ENCODE results near the gene ROR1.

The ROR1 gene

GRCh38 chr1:64038965-64039364 is 265.1 kb downstream of the ROR1 start:
- DNase-seq, result no peak

GRCh38 chr1:64039390-64039926 is 265.6 kb downstream of the ROR1 start:
- DNase-seq, result no peak

GRCh38 chr1:64041371-64042131 is 267.7 kb downstream of the ROR1 start:
- DNase-seq, result no peak

GRCh38 chr1:64042331-64043100 is 268.7 kb downstream of the ROR1 start:
- no peak for DNase-seq

- no peak for DNase-seq
Measured at GRCh38 chr1:64043288-64043687, 269.5 kb downstream of the ROR1 start.

- no peak for DNase-seq
Measured at GRCh38 chr1:64043976-64044375, 270.2 kb downstream of the ROR1 start.

- DNase-seq, result no peak
Measured at GRCh38 chr1:64046243-64046642, 272.4 kb downstream of the ROR1 start.

- DNase-seq, result no peak
Measured at GRCh38 chr1:64046891-64047290, 273.1 kb downstream of the ROR1 start.

GRCh38 chr1:64047549-64047996 is 273.8 kb downstream of the ROR1 start:
- DNase-seq, result no peak

- no peak for DNase-seq
Measured at GRCh38 chr1:64049900-64050540, 276.2 kb downstream of the ROR1 start.

- no peak for DNase-seq
Measured at GRCh38 chr1:64050601-64051000, 276.8 kb downstream of the ROR1 start.

GRCh38 chr1:64051796-64052195 is 278.0 kb downstream of the ROR1 start:
- DNase-seq, result no peak

- no peak for DNase-seq
Measured at GRCh38 chr1:64052777-64053176, 279.0 kb downstream of the ROR1 start.

- DNase-seq, result no peak
Measured at GRCh38 chr1:64055310-64055709, 281.5 kb downstream of the ROR1 start.

- DNase-seq, result no peak
Measured at GRCh38 chr1:64059556-64059955, 285.7 kb downstream of the ROR1 start.

GRCh38 chr1:64060611-64061302 is 286.9 kb downstream of the ROR1 start:
- DNase-seq, result no peak

- DNase-seq, result no peak
Measured at GRCh38 chr1:64061430-64062104, 287.8 kb downstream of the ROR1 start.

GRCh38 chr1:64062529-64062928 is 288.7 kb downstream of the ROR1 start:
- no peak for DNase-seq

- no peak for DNase-seq
Measured at GRCh38 chr1:64062941-64063581, 289.2 kb downstream of the ROR1 start.

GRCh38 chr1:64065571-64065970 is 291.8 kb downstream of the ROR1 start:
- no peak for DNase-seq

GRCh38 chr1:64072089-64072793 is 298.4 kb downstream of the ROR1 start:
- no peak for DNase-seq
